Nephron (organoid): ENCODE data around the gene ZNF416.

Experiments used
- H3K27ac Mint-ChIP-seq, 3 experiments: 2 replicates each; pipeline ENCODE4 v1.8.0; 2020; ENCODE audit warnings: mixed read lengths in 3 of 3, mild to moderate bottlenecking in 2 of 3, moderate library complexity in 1 of 3
- H3K27me3 Mint-ChIP-seq: 2 replicates; pipeline ENCODE4 v1.8.0; 2021; ENCODE audit warnings: low read depth, mild to moderate bottlenecking, moderate library complexity, mixed read lengths
- H3K36me3 Mint-ChIP-seq: 2 replicates; pipeline ENCODE4 v1.8.0; 2020; ENCODE audit warnings: low read depth, mixed read lengths
- H3K4me1 Mint-ChIP-seq: 2 replicates; pipeline ENCODE4 v1.8.0; 2020; ENCODE audit warnings: mixed read lengths
- H3K4me3 Mint-ChIP-seq, 3 experiments: 2 replicates each; pipeline ENCODE4 v1.8.0; 2020; ENCODE audit warnings: mild to moderate bottlenecking in 3 of 3, mixed read lengths in 3 of 3, moderate library complexity in 2 of 3
- H3K9me3 Mint-ChIP-seq: 2 replicates; pipeline ENCODE4 v1.8.0; 2020; ENCODE audit warnings: mixed read lengths
- CTCF ChIP-seq, 3 experiments: fragments of 200-600 bp; sonication (generic); IDR thresholded peaks; one replicate each; pipeline ENCODE4 v1.5.0; 2021; ENCODE audit warnings: antibody characterized with exemption in 3 of 3; ENCODE audit not compliant: unreplicated experiment in 3 of 3

The ZNF416 gene

GRCh38 chr19:57566396-57567265, 12.1 kb downstream of the ZNF416 start:
- H3K9me3 Mint-ChIP-seq = peaks cover 84% of the 10 kb centered on the region
- no peak overlapping the region for H3K27ac Mint-ChIP-seq
- no peaks in the 10 kb centered on the region for H3K4me1 Mint-ChIP-seq
- no peak overlapping the region for H3K4me3 Mint-ChIP-seq
- H3K27me3 Mint-ChIP-seq = no peaks in the 10 kb centered on the region
- H3K36me3 Mint-ChIP-seq = peaks cover 59% of the 10 kb centered on the region
- TF ChIP-seq CTCF (IDR thresholded peaks at IDR 0.05; ENCODE audit: unreplicated experiment in 3 of 3) = no peak

DNA sequence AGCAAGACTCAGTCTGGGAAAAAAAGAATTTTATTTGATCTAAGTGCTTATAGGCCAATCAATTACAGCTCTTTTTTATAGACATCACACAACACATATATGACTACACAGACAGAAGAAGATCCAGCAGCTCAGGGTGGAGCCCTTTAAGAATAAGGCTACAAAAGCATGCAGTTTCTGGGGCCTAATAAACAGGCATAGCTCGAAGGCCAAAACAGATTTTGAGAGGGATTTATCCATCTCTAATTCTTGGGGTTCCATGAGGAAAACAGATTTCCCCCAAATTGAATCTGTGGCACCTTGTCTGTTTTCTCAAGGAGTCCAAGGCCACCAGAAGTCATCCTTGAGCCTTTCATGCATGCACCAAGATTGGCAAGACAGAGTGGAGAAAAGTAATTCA, 15.2 kb downstream of the ZNF416 start:
- Mint-ChIP-seq H3K36me3 (peaks cover 49% of the 10 kb centered on the region), H3K4me1 (peaks cover 10% of the 10 kb centered on the region), H3K4me3 (no peak overlapping the region), H3K9me3 (peaks cover 75% of the 10 kb centered on the region), H3K27me3 (no peaks in the 10 kb centered on the region), H3K27ac (no peak overlapping the region)
- TF ChIP-seq CTCF (IDR thresholded peaks at IDR 0.05; ENCODE audit: unreplicated experiment in 3 of 3) = no peak

DNA sequence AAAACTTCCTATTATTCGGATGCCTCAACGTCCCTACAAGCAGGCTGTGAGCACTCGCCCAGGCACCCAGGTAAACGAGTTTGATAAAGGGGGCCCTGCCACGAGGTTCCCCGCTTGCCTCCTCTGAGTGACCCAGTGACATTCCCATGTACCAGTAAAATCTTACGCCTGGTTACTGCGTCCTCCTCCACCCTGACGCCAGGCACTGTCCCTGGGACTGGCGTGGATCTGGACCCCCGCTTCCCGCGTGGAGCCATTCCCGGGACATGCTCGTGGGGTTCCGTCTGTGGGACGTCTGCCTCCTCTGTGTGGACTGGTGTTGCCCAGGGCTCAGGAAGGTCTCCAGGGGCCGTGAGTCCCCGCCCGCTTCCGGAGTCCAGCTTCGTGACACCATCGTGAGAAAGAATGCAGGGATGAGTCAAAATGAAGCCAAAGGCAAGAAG, 18.6 kb downstream of the ZNF416 start:
- peaks cover 57% of the 10 kb centered on the region for H3K36me3 Mint-ChIP-seq
- peaks cover 66% of the 10 kb centered on the region for H3K9me3 Mint-ChIP-seq
- peak overlapping the region; percentile 78 to 92 (median 89) for H3K27ac Mint-ChIP-seq
- peaks cover 21% of the 10 kb centered on the region for H3K4me1 Mint-ChIP-seq
- peak overlapping the region; percentile 96 to 100 (median 99) for H3K4me3 Mint-ChIP-seq
- TF ChIP-seq CTCF (IDR thresholded peaks at IDR 0.05; ENCODE audit: unreplicated experiment in 3 of 3) = no peak
- no peaks in the 10 kb centered on the region for H3K27me3 Mint-ChIP-seq

DNA sequence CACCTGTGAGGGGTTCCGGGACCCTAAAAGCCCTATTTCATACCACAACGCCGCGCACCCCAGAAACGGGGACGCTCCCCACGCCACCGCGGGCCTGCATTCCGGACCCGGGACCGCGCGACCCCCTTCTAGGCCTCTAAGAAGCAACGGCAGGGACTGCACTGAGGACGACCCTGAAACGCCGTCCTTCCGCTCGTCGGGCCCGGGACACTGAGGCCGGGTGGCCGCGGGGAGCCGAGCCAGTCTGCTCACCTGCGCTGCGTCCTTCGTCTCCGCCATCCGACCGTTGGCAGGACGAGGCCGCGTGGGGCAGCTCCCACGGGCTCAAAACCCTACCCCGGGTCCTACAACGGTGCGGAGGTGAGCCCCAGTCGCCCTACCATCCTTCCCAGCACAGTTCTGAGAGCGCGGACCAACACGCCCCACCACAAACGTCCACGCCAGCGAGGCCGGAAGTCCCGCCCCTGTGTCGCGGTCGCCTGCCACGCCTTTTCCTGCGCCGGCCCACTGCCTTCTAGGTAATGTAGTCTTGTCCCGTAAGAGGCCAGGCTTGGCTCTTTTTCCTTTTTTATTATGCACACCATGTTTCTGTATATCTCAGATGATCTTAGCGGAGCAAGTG, 19.2 kb downstream of the ZNF416 start, which contains the start of gene ZNF550:
Gene ZNF550 (minus strand): TSS at position 460 of the 622 bp plus-strand sequence. CDS start 181 bp downstream, at position 279.
- no peaks in the 10 kb centered on the region for H3K27me3 Mint-ChIP-seq
- H3K4me1 Mint-ChIP-seq = peaks cover 21% of the 10 kb centered on the region
- peak within 1 kb of the TSS; percentile 78 to 92 (median 89) for H3K27ac Mint-ChIP-seq
- peak within 1 kb of the TSS; percentile 96 to 100 (median 99) for H3K4me3 Mint-ChIP-seq
- peaks cover 66% of the 10 kb centered on the region for H3K9me3 Mint-ChIP-seq
- no peak for TF ChIP-seq CTCF (IDR thresholded peaks at IDR 0.05; ENCODE audit: unreplicated experiment in 3 of 3)
- H3K36me3 Mint-ChIP-seq = peaks cover 59% of the 10 kb centered on the region

GRCh38 chr19:57559008-57559403, 19.7 kb downstream of the ZNF416 start:
- no peak for TF ChIP-seq CTCF (IDR thresholded peaks at IDR 0.05; ENCODE audit: unreplicated experiment in 3 of 3)

More at GRCh38 chr19:57559008-57559403, 19.7 kb downstream of the ZNF416 start:
- H3K4me1 Mint-ChIP-seq = peaks cover 21% of the 10 kb centered on the region
- peak overlapping the region; percentile 96 to 100 (median 99) for H3K4me3 Mint-ChIP-seq
- H3K36me3 Mint-ChIP-seq = peaks cover 64% of the 10 kb centered on the region
- no peaks in the 10 kb centered on the region for H3K27me3 Mint-ChIP-seq
- peaks cover 66% of the 10 kb centered on the region for H3K9me3 Mint-ChIP-seq
- H3K27ac Mint-ChIP-seq = peak overlapping the region; percentile 74 to 89 (median 78)
